GF-D8 (cell line): ENCODE results near the gene ZNF540.
A peak's percentile ranks its signal among the peaks of the same experiment; 100 is the strongest.
"Not testable (repeated sequence)": the region's sequence is repeated elsewhere in the genome, so short reads cannot be mapped to it uniquely, and the experiment has no call there.

ENCODE experiments used
- DNase-seq: peaks from one replicate; lab custom pipeline; 2025; lab: John Stamatoyannopoulos, UW

Gene ZNF540

GRCh38 chr19:37594304-37594981, at the start of gene ZNF540, which contains the start of gene ZNF571:
Gene ZNF540, plus strand, starts transcription at chr19:37594876. Its CDS starts 3,572 bp downstream, at chr19:37598448.
Gene ZNF571, minus strand, starts transcription at chr19:37594792. Its CDS starts 8,116 bp downstream, at chr19:37586676.
- DNase-seq, result peak; percentile 65

DNA sequence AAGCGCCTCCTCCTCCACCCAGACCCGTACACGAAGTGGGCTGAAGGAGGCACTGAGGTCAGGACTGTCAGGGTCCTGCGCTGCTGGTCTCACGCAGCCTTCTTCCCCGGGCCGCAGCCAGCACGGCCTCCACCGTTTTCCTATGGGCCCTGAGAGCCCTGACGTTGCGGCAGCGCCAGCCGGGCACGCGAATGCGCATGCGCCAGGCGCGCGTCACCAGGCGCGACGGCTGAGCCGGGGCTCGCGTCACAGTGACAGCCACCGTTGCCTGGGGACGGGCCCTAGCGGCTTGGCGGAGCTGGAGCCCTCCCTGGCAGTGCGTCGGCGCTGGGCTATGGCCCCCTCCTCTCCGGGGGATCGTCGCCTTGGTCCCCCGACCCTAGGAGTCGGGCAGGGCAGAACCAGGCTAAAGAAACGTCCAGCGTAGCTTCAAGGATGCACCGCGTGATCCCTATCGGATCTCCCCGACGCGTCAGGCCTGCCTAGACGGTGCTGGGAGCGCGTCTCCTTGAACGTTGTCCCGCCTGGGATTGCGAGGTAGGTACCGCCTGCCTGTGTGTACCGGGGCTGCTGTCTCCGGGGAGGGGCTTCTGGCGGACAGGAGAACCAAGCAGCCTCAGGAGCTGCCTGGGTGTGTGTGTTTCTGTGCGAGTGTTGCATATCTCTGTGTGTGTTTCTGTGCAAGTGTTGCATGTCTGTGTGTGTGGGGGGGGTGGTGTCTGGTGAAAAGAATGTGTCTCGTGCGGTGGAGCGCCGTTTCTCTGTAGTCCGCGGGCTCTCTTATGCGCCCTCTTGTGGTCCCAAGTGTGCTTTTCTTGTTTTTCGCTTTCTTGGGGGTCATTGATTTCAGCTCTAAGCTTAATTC, 43.3 kb upstream of the ZNF540 start:
- peak; percentile 23 for DNase-seq

- DNase-seq, result no peak
Observed at GRCh38 chr19:37563518-37563917, 31.2 kb upstream of the ZNF540 start.

- no peak for DNase-seq
Observed at GRCh38 chr19:37564624-37565369, 29.9 kb upstream of the ZNF540 start.

DNA sequence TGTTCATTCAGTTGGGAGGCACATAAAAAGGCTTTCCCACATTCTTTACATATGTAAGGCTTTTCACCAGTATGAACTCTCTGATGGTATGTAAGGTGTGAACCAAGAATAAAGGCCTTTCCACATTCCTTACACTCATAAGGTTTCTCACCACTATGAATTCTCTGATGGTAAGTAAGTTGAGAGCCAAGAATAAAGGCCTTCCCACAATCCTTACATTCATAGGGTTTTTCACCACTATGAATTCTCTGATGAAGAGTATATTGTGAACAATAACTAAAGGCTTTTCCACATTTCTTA, 29.4 kb upstream of the ZNF540 start:
- no peak for DNase-seq

DNA sequence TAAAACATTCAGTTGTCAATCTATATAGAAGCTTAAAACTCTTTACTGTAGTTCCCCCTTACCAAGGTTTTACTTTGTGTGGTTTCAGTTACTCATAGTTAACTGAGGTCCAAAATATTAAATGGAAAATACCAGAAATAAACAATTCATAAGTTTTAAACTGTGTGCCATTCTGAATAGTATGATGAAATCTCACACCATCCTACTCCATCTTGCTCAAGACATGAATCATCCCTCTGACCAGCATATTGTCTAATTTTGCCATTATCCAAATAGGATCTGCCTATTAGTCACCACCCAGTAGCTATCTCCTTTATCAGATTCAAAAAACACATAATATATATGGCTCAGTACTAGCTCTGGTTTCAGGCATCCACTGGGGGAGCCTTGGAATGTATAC, 22.5 kb upstream of the ZNF540 start:
- no peak for DNase-seq

GRCh38 chr19:37583340-37583739, 11.3 kb upstream of the ZNF540 start:
- no peak for DNase-seq

DNA sequence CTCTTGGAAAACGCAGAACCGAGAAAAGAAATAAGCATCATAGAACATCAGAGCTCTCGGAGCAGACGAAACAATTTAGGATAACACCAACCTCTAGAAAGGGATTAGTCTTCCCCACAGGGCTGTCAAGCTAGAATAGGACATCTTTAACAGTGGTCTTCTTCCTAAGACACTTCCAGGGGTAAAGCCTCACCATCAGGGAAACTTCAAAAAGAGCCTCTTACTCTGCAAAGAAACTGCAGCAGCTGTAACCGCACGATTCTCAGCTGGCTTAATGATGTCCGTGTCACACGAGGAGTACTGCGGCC, 726 bp upstream of the ZNF540 start:
- no peak for DNase-seq

GRCh38 chr19:37594982-37595382, 306 bp downstream of the ZNF540 start:
- no peak for DNase-seq

DNA sequence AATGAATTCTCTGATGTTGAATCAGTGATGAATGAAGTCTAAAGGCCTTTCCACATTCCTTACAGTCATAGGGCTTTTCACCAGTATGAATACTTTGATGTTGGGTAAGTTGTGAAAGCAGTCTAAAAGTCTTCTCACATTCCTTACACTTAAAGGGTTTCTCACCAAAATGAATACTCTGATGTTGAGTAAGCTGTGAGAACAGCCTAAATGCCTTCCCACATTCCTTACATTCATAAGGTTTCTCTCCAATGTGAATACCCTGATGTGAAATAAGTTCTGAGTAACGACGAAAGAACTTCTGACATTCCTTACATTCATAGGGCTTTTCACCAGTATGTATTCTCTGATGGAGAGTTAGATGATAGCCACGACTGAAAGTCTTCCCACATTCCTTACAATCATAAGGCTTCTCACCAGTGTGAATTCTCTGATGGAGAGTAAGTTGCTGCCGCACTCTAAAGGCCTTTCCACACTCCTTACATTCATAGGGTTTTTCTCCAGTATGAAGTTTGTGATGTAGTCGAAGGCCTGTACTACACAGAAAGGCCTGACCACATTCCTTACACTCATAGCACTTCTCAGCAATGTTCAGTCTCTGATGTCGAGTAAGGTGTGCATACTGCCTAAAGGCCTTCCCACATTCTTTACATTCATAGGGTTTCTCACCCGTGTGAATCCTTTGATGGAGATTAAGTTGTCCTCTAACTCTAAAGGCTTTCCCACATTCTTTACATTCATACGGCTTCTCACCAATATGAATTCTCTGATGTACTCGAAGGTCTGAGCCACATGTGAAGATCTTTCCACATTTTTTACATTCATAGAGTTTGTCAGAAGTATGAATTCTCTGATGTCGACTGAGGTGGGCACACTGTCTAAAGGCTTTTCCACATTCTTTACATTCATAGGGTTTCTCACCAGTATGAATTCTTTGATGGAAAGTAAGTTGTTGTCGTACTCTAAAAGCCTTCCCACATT, 40.7 kb downstream of the ZNF540 start:
- no peak for DNase-seq

DNA sequence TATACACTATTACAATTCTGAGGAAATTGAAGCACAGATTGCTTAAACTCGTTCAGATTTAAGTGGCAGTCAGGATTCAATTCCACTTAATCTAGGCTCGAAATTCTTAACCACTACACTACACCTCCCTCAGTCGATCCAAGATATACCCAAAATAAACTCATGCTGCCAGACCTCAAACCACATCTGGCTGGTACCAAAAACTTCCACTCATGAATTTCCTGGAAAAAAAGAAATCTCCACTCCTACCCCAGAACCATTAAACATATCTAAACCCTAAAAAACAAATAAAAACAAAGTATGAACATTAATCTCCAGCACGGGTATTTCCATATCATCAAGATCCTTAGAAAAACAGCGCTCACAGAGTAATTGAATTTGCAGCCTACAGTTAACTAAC, 59.4 kb downstream of the ZNF540 start:
- no peak for DNase-seq

DNA sequence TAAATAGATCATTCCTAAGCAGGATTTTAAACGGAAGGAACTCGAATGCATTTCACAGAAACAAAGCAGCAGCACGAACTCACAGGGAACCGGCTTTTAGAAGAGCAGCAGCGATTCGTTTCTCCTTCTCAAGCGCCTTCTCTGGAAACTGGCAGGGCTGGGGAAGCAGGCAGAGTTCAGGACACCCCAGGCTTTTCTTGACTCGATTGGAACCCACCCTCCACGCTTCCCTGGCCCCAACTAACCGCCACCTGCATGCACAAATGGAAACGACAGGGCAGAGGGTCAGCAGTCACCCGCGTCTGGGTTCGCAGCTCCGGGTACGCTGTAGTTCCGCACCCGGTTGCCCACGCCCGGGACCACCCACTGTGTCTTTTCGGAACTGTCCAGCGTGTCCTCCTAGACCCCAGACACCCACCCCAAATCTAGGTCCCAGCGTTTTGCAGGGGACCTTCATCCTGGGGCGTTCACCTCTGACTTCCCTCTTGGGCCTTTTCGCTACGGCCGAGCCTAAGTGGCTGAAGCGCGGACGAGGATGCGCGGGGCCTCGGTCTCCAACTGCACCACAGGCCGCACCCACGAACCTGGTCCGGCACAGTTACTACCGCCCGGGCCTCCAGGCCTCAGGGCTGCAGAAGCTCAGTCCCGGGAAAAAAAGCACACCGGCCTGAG, 60.1 kb downstream of the ZNF540 start:
- DNase-seq, result no peak

DNA sequence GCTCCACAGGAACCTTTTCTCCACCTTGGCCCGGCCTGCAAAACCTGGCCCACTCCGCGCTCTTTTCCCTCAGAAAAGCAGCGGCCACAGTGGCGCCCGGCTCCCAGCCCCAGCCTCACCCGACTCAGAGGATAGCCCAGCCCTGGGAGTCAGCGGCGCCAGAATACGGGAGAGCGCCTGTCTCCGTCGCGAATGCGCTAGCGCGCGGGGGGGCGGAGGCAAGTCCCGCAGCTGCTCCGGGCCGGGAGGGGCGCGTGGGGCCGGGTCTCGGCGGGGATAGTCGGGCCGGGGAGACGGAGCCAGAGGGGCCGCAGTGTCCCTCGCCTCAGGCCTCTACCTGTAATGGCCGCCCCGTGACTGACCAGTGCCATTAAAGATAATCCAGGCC, 60.6 kb downstream of the ZNF540 start, which contains the start of gene ZFP30:
Gene ZFP30, minus strand, starts transcription at position 165 of the 388 bp plus-strand sequence. CDS start 7,643 bp downstream, outside the sequence.
- DNase-seq, result peak; percentile 70

GRCh38 chr19:37655689-37656371, 61.2 kb downstream of the ZNF540 start:
- peak; percentile 70 for DNase-seq

DNA sequence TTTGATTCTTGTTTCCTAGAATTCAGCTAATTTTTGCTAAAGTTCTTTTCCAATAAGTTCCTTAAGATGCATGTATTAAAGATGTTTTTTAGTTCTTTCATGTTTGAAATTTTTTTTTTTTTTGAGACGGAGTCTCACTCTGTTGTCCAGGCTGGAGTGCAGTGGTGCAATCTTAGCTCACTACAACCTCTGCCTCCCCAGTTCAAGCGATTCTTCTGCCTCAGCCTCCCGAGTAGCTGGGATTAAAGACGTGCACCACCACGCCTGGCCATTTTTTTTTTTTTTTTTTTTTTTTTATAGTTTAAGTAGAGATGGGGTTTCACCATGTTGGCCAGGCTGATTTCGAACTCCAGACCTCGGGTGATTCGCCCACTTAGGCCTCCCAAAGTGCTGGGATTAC, 62.5 kb downstream of the ZNF540 start:
- DNase-seq, result not testable (repeated sequence)
